Retinal pigment epithelial cell (primary cell): Measurements from ENCODE around the gene GSK3B.

Experiments used
- DNase-seq: peaks from one replicate; pipeline ENCODE4 v3.0.0-alpha.2; 2010; ENCODE audit warnings: low read depth
- H3K4me3 ChIP-seq: 2 replicates; pipeline ENCODE4 v1.5.1; 2011; ENCODE audit warnings: mild to moderate bottlenecking, low read length, control low read depth, moderate library complexity
- CTCF ChIP-seq: conservative IDR thresholded peaks from 2 replicates; pipeline ENCODE4 v1.5.1; 2011; ENCODE audit warnings: low read depth, low read length, control low read depth, inconsistent platforms

The GSK3B gene

GRCh38 chr3:120100711-120101110 lies 6.5 kb upstream of the GSK3B start:
- TF ChIP-seq CTCF, result no peak
- H3K4me3 ChIP-seq, result no peak overlapping the region
- no peak for DNase-seq

GRCh38 chr3:120098710-120099109 lies 4.5 kb upstream of the GSK3B start:
- no peak for TF ChIP-seq CTCF
- no peak overlapping the region for H3K4me3 ChIP-seq
- no peak for DNase-seq

GRCh38 chr3:120095979-120096426 lies 1.8 kb upstream of the GSK3B start:
- no peak for DNase-seq
- TF ChIP-seq CTCF, result no peak
- peak overlapping the region; percentile 82 for H3K4me3 ChIP-seq

GRCh38 chr3:120095226-120095978 lies 1.2 kb upstream of the GSK3B start:
- H3K4me3 ChIP-seq, result peak overlapping the region; percentile 82
- DNase-seq, result peak; percentile 64
- no peak for TF ChIP-seq CTCF

- peak; percentile 100 for DNase-seq
- H3K4me3 ChIP-seq, result peak overlapping the region; percentile 82
- TF ChIP-seq CTCF, result no peak
These were observed 554 bp upstream of the GSK3B start for GRCh38 chr3:120094776-120095225.

- peak overlapping the region; percentile 95 for H3K4me3 ChIP-seq
- no peak for TF ChIP-seq CTCF
- DNase-seq, result peak; percentile 56
These were observed 932 bp downstream of the GSK3B start for GRCh38 chr3:120093119-120093910.

- TF ChIP-seq CTCF, result no peak
- H3K4me3 ChIP-seq, result peak overlapping the region; percentile 95
- DNase-seq, result no peak
These were observed 1.8 kb downstream of the GSK3B start for GRCh38 chr3:120092474-120092873.
